ENCODE results near the gene CYB5R3.

Gene CYB5R3

GRCh38 chr22:42644422-42645340 lies 4.5 kb downstream of the CYB5R3 start:
- no peak for DNase-seq

GRCh38 chr22:42643634-42644421 lies 5.4 kb downstream of the CYB5R3 start:
- DNase-seq: no peak

GRCh38 chr22:42642806-42643633 lies 6.2 kb downstream of the CYB5R3 start:
- no peak for DNase-seq

GRCh38 chr22:42641801-42642413 lies 7.3 kb downstream of the CYB5R3 start:
- no peak for DNase-seq

- DNase-seq: no peak
Measured at GRCh38 chr22:42639541-42640241, 9.5 kb downstream of the CYB5R3 start.

- no peak for DNase-seq
Measured at GRCh38 chr22:42637555-42637954, 11.6 kb downstream of the CYB5R3 start.

- no peak for DNase-seq
Measured at GRCh38 chr22:42636506-42636905, 12.7 kb downstream of the CYB5R3 start.

GRCh38 chr22:42635531-42635930 lies 13.7 kb downstream of the CYB5R3 start:
- no peak for DNase-seq

- no peak for DNase-seq
Measured at GRCh38 chr22:42633013-42633412, 16.2 kb downstream of the CYB5R3 start.

GRCh38 chr22:42632096-42632495 lies 17.1 kb downstream of the CYB5R3 start:
- no peak for DNase-seq

- no peak for DNase-seq
Measured at GRCh38 chr22:42630901-42631602, 18.1 kb downstream of the CYB5R3 start.

GRCh38 chr22:42630211-42630610 lies 19.0 kb downstream of the CYB5R3 start:
- DNase-seq: no peak

- no peak for DNase-seq
Measured at GRCh38 chr22:42627981-42628380, 21.2 kb downstream of the CYB5R3 start.

GRCh38 chr22:42626951-42627625 lies 22.1 kb downstream of the CYB5R3 start:
- DNase-seq: no peak

GRCh38 chr22:42626431-42626830 lies 22.8 kb downstream of the CYB5R3 start:
- no peak for DNase-seq

- DNase-seq: no peak
Measured at GRCh38 chr22:42625416-42625815, 23.8 kb downstream of the CYB5R3 start.

GRCh38 chr22:42624551-42625106 lies 24.6 kb downstream of the CYB5R3 start:
- DNase-seq: no peak

GRCh38 chr22:42623756-42624441 lies 25.3 kb downstream of the CYB5R3 start:
- DNase-seq: no peak

- DNase-seq: no peak
Measured at GRCh38 chr22:42623301-42623751, 25.9 kb downstream of the CYB5R3 start.
